GM19240 (cell line): Measurements from ENCODE around the gene BLM.

Experiments
- DNase-seq: peaks from one replicate; pipeline ENCODE4 v3.0.0; 2011; ENCODE audit warnings: low spot score; ENCODE audit not compliant: insufficient read length

Gene BLM

GRCh38 chr15:90691369-90691768, 25.8 kb upstream of the BLM start:
- DNase-seq, result no peak

GRCh38 chr15:90691982-90692773, 25.0 kb upstream of the BLM start:
- DNase-seq, result no peak

DNA sequence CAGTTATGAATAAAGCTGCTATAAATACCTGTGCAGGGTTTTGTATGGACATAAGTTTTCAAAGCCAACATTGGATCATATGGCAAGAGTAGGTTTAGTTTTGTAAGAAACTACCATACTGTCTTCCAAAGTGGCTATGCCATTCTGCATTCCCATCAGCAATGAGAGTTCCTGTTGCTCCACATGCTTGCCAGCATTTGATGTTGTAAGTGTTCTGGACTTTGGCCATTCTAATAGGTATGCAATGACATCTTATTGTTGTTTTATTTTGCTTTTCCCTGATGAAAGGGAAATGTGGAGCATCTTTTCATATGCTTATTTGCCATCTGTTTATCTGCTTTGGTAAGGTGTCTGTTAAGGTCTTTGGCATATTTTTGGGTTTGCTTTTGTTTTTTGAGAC, 22.2 kb upstream of the BLM start:
- no peak for DNase-seq

DNA sequence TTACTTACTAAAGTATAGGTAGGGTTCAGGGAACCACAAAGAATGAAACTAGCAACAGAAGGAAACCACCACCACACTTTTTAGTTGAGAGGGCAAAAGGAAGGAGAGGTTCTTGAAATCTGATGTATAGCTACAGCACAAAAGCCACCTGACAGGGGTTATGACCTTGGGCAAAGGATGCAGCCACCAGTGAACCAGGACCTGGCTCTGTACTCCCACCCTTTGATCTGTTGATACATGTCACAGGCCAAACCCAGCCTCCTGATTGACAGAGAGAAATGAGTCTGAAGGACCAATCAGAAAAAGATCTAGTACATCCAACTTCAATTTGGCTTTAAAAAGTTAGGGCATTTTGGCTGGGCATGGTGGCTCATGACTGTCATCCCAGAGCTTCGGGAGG, 20.0 kb upstream of the BLM start:
- no peak for DNase-seq

DNA sequence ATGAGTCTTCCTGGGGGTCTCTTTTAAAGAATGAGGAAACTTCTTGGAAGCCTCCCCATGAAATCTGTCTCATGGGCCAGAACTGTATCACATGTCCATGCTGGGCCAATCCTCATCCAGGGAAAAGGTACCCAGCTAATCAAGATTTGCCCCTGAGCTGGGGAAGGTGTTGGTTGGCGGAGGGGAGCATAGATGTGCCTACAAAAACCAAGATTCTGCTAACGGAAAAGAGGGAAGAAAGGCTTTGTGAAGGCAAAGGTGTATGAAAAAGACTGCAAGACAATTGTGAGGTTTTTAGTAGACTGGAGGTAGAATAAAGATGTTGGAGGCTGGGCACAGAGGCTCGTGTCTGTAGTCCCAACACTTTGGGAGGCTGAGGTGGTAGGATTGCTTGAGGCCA, 18.5 kb upstream of the BLM start:
- no peak for DNase-seq

- DNase-seq, result no peak
These were observed 16.1 kb upstream of the BLM start for GRCh38 chr15:90701048-90701447.

DNA sequence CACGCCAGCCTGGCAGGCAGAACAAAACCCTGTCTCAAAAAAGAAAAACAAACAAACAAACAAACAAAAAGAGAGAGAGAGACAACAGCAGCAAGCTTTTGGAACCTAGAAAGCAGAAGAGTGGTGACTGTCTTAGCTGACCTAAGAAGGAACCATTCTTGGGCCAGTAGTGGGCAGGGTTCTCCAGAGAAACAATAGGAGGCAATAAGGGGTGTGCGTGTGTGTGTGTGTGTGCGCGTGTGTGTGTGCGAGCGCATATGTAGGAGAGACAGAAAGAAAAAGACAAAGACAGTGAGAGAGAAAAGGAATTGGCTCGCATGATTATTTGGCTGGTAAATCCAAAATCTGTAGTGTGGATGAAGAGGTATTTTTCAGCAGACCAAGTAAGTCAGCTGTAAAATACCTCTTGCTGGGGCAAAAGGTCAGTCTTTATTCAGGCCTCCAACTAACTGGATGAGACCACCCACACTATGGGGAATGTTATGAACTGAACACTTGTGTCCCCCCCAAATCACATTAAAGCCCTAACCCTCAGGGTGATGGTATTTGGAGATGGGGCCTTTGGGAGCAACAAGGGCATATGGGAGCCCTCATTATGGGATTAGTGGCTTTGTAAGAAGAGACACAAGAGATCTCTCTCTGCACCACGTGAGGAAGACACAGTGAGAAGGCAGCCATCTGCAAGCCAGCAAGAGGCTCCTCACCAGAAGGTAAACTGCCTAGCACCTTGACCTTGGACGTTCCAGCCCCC, 15.1 kb upstream of the BLM start:
- no peak for DNase-seq

- no peak for DNase-seq
These were observed 13.7 kb upstream of the BLM start for GRCh38 chr15:90703455-90703854.

- DNase-seq, result no peak
These were observed 11.9 kb upstream of the BLM start for GRCh38 chr15:90705212-90705611.

DNA sequence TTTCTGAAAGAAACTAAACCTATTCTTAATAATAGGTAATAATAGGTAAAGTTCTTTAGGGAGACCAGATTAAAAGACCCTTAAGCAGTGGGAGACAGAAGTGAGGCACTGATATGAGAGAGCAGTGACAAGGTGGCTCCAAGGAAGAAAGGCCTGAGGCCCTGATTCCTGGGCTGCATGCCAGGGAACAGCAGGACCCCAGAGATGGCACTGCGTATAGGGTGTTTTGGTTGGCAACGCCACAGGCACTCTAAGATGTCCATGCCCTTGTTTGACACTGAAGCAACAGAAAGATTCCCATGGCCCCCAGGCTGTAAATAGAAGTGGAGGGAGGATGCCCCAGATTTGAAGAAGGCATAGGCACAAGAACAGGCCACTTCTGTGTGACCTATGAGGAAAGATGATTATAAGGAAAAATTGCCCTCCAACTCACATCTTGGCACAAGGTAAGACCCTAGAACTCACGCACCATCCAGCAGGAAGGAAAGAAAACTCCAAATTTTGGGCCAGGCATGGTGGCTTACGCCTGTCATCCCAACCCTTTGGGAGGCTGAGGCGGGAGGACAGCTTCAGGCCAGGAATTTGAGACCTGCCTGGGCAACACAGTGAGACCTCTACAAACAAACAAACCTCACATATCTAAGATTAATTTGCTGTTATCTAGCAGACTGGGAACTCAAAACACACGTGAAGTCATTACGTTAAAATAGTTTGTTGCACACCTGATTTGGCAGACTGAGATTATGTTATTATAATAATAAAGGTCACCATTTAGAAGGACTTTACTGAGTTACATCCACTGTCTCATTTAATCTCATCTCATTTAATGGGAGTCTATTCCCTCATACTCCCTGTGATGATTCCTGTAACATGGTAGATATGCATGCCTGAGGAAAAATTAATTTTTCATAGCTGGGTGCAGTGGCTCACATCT, 10.5 kb upstream of the BLM start:
- DNase-seq, result no peak

GRCh38 chr15:90707489-90707888, 9.7 kb upstream of the BLM start:
- DNase-seq, result no peak

DNA sequence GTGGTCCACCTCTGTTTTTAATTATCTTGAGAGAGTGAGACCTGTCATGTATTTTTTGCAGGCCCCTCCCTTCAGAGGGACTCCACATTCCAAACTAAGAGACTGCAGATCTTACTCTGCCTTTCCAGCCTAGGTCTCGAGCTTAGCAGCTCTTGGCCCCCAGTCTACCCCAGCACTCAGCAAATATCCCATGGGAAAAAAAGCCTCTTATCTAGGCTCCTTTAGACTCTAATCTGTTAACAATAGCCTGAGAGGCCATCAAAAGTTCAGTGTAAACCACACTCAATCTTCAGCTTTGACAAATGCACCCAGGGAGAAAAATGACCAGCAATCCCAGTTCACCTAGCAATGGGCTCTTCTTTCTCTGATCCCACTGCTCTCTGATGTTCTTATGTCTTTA, 8.6 kb upstream of the BLM start:
- no peak for DNase-seq

DNA sequence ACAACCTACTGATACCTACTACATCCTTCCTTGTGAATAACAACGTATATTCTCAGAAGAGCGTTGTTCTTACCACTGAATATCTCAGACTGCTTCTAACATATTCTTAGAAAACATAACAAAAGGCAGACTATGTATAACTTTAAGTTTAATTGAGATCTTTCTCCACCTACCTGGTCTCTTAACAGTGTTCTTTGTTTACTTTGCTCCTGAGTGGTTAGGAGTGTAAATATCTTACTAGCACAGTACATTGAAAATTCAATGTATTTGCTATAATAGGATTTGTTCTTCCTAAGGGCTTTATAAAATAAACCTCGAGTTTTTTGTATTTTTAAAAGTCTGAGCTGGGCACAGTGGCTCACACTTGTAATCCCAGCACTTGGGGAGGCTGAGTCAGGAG, 7.9 kb upstream of the BLM start:
- DNase-seq, result no peak

GRCh38 chr15:90710436-90711027, 6.6 kb upstream of the BLM start:
- no peak for DNase-seq

DNA sequence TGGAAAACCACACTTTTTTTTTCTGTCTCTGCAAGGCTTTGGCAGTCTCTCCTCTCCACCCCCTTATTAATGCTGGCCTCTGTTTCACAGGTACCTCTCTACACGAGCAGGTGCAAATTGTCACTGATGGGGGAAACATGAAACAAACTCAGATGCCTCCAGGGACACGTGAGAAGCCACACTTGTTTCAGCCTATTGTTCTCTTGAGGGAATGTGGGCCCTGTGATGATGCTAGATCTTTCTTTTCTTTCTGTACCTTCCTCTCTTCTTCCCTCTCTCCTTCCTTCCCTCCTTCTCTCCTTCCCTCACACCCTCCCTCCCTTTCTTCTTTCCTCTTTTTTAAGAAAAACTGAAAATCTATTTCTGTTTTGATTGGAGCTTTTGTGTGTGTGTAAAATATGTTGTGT, 5.7 kb upstream of the BLM start:
- DNase-seq, result no peak

DNA sequence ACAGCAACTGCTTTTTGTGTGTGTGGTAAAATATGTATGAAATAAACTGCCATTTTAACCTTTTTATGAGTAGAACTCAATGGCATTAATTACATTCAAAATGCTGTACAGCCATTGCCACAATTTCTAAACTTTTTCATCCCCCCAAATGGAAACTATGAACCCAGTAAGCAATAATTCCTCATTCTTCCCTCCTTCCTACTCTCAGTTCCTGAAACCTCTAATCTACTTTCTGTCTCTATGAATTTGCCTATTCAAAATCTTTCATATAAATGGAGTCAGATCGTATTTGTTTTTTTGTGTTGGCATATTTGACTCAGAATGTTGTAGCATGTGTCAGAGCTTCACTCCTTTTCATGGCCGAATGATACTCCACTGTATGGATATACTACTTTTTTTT, 5.3 kb upstream of the BLM start:
- no peak for DNase-seq

GRCh38 chr15:90713081-90713480, 4.1 kb upstream of the BLM start:
- DNase-seq, result no peak

- no peak for DNase-seq
These were observed 700 bp upstream of the BLM start for GRCh38 chr15:90716317-90716975.

DNA sequence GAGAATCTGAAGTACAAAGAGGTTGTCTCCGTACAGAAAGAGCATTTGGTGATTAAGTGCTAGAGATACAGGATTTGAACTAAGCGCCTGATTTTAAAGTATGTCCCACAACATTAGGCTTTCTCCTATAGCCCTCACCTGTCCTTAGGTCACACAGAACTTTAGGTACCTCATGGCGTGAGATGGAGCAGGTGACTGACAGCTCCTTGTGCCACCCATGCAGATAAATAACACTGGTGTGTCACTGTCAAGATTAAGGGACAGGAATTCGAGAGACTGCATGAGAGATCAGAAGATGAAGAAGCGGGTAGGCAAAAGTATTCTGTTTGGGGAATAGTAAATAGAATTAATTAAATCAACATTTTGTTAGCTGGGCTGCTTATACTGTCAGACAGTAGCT, 1.1 kb downstream of the BLM start:
- DNase-seq, result no peak

- DNase-seq, result no peak
These were observed 3.0 kb downstream of the BLM start for GRCh38 chr15:90720131-90720530.

- DNase-seq, result no peak
These were observed 12.1 kb downstream of the BLM start for GRCh38 chr15:90729261-90729660.
